HS-27A (cell line): ENCODE results near the gene KRTAP2-3.
"Not testable (repeated sequence)": the region's sequence is repeated elsewhere in the genome, so short reads cannot be mapped to it uniquely, and the experiment has no call there.

Experiments used
- DNase-seq: peaks from one replicate; pipeline ENCODE4 v3.0.0-alpha.2; 2012; ENCODE audit warnings: low read depth, missing footprints

Gene KRTAP2-3, protein sequence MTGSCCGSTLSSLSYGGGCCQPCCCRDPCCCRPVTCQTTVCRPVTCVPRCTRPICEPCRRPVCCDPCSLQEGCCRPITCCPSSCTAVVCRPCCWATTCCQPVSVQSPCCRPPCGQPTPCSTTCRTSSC

DNA sequence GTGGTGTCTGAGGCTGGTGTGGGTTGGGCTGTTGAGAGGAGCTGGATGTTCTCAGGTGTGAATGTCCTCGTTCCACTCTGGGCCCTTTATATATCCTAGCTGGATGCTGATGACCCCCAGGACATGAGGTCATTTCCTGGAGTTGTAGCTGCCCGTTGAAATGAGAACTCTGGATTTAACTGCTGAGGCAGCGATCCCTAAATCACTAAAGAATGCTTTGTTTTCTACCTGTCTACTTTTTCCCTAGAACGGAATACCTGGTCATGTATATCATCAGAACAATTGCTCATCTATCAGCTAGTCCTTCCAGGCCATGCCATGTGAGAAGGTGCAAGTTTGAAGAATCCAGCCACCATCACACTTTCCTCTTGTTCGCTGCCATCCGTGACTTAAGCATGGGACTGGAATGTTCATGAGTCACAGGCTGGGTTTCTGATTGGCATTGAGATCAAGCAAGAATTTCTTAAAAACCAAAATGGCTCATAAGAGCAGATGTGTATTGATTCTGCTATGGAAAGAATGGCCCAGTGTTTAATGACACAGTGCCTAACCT lies at the start of gene KRTAP2-3:
Gene KRTAP2-3 (minus strand): TSS at position 63 of the 553 bp plus-strand sequence. CDS start 64 bp downstream, outside the sequence.
- peak; percentile 88 for DNase-seq

DNA sequence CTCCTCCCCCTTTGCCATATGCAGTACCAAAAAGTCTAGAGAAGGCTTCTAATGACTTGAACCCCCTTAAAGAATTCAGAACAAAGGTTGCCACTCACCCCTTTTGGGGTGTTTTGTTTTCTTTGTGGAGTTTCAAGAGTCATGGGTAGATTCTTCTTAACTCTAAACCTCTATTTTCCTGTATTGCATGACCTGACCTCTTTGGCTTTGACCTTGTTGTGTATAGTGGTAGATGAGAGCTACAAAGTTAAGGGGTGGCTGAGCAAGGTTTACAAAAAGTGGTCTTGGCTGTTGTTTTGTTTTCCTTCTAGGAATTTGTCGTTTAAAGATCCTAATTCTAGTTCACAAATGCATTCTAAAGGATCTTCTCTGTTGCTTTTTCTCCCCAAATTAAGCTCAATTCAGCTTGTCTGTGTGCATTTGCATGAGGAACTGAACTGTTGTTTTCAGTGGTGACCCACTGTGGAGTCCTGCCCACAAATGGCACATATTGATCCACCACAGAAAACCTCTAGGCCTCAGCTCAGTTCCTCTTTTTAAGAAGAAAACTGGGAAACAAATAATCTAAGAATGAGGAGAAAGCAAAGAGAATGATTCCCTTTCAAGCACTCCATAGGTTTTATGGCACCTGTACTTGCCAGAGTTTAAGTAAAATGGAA lies 48.9 kb upstream of the KRTAP2-3 start:
- DNase-seq, result not testable (repeated sequence)

DNA sequence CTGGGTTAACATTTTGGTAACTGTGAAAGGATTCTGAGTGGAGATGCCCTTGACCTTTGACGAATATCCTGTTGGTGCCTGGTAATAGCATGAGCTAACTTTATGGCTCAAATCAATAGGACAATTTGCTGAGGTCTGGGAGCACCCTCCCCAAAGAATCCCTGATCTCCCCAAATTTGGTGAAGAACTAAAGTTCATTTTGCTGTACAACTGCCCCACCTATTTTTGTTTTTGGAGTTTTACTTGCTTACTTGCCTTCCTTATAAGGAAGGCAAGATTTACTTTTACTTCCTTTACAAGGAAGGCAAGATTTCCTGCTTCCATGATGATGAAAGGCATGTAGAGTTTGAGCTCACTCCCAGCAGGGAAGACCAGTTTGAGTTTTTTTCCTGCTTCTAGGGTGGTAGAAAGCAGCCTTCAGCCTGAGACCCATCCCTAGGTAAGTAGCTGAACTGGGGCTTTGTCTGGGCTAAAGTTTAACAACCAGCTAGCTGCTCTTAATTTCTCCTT lies 48.1 kb upstream of the KRTAP2-3 start:
- DNase-seq, result no peak

DNA sequence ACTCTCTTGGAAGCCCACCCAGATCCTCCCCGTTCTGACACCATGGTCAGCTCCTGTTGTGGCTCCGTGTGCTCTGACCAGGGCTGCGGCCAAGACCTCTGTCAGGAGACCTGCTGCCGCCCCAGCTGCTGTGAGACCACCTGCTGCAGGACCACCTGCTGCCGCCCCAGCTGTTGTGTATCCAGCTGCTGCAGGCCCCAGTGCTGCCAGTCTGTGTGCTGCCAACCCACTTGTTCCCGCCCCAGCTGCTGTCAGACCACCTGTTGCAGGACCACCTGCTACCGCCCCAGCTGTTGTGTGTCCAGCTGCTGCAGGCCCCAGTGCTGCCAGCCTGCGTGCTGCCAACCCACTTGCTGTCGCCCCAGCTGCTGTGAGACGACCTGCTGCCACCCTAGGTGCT lies 45.4 kb upstream of the KRTAP2-3 start, which contains the start of gene KRTAP4-9:
Gene KRTAP4-9 (plus strand): TSS at position 43 of the 400 bp plus-strand sequence. CDS start 0 bp downstream, at position 43.
- not testable (repeated sequence) for DNase-seq

DNA sequence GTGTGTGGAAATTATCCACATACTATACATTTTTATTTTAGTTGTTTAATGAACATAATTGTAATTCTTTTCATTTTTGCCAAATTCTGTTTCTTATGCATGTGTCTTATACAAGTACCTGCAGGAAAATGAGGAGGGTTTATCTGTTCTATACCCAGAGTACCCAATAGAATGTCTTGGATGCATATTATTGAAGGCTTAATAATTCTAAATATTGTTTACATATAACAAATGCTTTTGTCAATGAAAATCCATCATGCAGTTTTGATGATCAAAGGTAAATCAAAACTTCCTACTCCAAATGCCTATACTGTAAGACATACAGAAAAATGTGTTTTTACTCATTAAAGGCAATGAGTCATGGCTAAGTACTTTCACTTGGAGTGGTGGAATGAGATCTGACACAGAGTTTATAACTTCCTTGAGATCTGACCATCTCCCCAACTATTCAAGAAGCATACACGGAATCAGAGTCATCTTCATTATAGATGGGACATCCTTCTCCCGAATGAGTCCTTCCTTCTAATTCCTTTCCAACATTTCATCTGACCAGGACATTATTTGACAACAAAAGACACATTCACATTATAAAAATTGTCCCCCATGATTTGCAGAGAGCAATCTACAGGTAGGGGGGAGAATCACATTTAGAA lies 44.6 kb upstream of the KRTAP2-3 start:
- not testable (repeated sequence) for DNase-seq

DNA sequence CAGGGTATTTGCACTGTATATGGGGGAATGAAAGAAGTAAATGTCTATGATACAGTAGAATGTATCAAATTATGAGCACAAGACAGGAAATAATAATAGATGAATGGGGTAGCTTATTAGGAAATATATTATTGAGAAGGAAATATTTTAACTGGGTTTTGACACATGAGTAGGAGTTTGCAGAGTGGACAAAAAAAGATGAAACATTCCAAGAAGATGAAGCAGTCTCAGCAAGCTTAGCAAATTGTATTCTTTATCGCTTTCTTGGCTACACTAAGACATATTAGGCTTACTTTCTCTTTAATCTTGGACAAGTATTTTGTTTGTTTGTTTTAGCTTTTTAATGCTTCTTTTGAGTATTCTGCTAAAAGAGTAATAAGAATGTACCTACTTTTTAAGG lies 44.0 kb upstream of the KRTAP2-3 start:
- DNase-seq, result no peak

DNA sequence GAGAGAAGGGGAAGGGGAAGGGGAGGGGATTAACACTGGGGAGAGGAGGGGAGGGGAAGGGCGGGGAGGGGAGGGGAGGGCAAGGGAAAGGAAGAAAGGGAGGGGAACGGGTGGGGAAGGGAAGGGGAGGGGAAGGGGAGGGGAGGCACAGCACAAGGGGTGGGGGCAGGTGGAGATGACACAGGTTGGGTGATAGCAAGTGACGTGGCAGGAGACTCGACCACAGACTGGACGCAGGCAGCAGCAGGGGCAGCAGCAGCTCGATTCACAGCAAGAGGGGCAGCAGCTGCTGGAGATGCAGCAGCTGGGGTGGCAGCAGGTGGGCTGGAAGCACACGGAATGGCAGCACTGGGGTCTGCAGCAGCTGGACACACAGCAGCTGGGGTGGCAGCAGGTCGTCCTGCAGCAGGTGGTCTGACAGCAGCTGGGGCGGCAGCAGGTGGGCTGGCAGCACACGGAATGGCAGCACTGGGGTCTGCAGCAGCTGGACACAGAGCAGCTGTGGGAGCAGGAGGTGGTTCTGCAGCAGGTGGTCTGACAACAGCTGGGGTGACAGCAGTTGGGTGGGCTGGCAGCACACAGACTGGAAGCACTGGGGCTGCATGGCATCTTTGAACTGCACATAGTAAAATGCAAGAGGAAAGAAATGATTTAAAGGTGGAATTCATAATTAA lies 41.8 kb upstream of the KRTAP2-3 start, which contains the start of gene KRTAP4-16:
Gene KRTAP4-16 (minus strand): TSS at position 624 of the 674 bp plus-strand sequence. CDS start 0 bp downstream, at position 624.
- DNase-seq, result no peak

DNA sequence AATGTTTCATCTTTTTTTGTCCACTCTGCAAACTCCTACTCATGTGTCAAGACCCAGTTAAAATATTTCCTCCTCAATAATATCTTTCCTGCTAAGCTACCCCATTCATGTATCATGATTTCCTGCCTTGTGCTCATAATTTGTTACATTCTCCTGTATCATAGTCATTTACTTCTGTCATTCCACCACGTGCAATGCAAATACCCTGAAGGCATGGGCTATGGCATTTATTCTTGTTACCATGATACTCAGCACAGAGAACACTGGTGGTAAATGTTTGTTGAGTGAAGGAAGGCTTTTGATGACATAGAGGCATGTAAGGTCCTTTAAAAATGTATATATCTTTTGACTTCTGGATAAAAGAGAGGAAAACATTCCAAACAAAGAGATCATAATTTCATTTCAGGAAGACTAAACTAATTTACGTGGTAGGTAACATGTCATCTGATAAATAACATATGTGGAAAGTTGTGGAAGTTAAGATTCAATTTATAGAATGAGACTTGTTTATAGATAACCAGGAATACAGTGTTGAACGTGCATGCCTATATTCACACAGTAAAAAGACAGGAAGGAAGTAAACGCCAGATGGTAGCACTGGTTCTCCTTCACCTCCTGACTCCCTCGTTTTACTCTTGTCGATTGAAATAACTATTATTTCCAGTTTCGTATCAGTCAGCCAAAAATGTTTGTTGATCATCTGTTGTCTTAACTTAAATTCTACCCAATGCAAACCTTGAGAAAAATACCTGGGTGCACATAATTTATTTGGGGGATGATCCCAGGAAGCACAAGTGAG lies 40.0 kb upstream of the KRTAP2-3 start:
- DNase-seq, result not testable (repeated sequence)

DNA sequence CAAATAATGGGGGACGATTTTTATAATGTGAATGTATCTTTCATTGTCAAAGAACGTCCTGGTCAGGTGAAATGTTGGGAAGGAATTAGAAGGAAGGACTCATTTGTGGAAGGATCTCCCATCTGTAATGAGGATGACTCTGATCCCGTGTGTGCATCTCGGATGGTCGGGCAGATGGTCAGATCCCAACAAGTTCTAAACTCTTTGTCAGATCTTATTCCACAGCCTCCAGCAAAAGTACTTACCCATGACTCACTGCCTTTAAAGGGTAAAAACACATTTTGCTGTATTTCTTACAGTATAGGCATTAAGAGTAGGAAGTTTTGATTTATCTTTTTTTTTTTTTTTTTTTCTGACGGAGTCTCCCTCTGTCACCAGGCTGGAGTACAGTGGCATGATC lies 38.6 kb upstream of the KRTAP2-3 start:
- no peak for DNase-seq

DNA sequence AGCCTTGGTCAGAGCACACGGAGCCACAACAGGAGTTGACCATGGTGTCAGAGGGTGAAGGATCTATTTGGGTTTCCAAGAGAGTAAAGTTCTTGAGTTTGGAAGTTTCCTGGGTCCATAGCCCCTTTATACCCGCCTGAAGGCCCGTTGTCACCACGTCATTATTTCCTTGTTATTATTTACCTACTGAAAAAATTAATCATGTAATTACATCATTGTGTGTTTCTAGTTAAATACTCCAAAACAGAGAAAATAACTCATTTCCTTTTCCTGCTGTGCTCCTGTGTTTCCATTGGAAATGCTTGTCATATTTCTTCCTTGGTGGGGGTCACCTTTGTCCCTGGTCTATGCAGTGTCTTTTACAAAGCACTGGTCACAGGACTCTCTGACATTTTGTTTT lies 38.1 kb upstream of the KRTAP2-3 start, which contains the start of gene KRTAP4-8:
Gene KRTAP4-8 (minus strand): TSS at position 101 of the 400 bp plus-strand sequence. CDS start 58 bp downstream, at position 43.
- DNase-seq, result no peak

DNA sequence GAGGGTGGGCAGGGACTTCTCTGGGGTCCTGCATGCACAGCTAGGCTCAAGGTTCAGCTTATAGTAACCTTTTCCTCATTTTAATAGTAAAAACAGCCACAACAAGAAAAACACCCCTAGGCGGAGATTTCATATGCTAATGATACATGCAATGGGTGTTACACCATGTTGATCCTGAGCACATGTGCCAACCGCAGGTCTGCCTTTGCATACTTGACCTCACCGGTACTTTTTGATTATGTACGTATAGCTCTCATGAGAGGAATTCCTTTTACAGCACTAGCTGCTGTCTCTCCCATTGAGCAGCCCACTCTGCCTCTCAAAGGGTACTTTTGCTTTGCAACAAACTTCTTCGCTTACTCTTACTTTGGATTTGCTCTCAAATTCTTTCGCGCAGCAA lies 36.1 kb upstream of the KRTAP2-3 start:
- no peak for DNase-seq

DNA sequence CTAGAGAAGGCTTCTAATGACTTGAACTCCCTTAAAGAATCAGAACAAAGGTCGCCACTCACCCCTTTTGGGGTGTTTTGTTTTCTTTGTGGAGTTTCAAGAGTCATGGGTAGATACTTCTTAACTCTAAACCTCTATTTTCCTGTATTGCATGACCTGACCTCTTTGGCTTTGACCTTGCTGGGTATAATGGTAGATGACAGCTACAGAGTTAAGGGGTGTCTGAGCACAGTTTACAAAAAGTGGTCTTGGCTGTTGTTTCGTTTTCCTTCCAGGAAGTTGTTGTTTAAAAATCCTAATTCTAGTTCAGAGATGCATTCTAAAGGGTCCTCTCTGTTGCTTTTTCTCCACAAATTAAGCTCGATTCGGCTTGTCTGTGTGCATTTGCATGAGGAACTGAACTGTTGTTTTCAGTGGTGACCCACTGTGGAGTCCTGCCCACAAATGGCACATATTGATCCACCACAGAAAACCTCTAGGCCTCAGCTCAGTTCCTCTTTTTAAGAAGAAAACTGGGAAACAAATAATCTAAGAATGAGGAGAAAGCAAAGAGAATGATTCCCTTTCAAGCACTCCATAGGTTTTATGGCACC lies 28.9 kb upstream of the KRTAP2-3 start:
- DNase-seq, result not testable (repeated sequence)

DNA sequence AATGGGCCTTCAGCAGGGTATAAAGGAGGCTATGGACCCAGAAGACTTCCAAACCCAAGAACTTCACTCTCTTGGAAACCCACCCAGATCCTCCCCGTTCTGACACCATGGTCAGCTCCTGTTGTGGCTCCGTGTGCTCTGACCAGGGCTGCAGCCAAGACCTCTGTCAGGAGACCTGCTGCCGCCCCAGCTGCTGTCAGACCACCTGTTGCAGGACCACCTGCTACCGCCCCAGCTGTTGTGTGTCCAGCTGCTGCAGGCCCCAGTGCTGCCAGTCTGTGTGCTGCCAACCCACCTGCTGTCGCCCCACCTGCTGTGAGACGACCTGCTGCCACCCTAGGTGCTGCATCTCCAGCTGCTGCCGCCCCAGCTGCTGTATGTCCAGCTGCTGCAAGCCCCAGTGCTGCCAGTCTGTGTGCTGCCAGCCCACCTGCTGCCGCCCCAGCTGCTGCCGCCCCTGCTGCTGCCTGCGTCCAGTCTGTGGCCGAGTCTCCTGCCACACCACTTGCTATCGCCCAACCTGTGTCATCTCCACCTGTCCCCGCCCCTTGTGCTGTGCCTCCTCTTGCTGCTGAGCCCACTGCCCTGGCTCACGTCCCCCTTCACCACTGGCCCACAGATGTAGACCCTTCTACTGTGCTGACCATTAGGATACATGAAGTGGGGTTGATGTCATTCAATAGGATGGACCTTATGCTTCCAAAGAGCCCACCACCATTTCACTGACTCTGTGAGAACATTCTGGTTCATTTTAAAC lies 24.4 kb upstream of the KRTAP2-3 start, which contains the start of gene KRTAP4-7:
Gene KRTAP4-7 (plus strand): TSS at position 51 of the 757 bp plus-strand sequence. CDS start 57 bp downstream, at position 108.
- DNase-seq, result not testable (repeated sequence)

DNA sequence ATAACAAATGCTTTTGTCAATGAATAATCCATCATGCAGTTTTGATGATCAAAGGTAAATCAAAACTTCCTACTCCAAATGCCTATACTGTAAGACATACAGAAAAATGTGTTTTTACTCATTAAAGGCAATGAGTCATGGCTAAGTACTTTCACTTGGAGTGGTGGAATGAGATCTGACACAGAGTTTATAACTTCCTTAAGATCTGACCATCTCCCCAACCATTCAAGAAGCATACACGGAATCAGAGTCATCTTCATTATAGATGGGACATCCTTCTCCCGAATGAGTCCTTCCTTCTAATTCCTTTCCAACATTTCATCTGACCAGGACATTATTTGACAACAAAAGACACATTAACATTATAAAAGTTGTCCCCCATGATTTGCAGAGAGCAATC lies 23.5 kb upstream of the KRTAP2-3 start:
- not testable (repeated sequence) for DNase-seq

DNA sequence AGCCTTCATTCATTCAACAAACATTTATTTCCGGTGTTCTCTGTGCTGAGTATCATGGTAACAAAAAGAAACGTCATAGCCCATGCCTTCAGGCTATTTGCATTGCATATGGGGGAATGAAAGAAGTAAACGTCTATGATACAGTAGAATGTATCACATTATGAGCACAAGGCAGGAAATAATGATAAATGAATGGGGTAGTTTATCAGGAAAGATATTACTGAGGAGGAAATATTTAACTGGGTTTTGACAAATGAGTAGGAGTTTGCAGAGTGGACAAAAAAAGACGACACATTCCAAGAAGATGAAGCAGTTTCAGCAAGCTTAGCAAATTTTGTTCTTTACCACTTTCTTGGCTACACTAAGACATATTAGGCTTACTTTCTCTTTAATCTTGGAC lies 22.7 kb upstream of the KRTAP2-3 start:
- DNase-seq, result no peak

DNA sequence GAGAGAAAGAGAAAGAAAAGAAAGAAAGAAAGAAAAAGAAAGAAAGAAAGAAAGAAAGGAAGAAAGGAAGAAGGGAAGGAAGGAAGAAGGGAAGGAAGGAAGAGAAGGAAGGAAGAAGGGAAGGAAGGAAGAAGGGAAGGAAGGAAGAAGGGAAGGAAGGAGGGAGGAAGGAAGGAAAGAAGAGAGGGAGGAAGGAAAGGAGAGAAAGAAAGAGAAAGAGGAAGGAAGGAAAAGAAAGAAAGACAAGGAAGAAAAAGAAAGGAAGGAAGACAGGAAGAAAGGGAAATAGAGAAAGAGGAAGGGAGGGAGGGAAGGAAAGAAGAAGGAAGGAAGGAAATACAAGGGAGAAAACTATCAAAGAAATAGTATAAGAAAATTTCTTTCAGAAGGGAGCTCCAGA lies 16.9 kb upstream of the KRTAP2-3 start:
- DNase-seq, result no peak

DNA sequence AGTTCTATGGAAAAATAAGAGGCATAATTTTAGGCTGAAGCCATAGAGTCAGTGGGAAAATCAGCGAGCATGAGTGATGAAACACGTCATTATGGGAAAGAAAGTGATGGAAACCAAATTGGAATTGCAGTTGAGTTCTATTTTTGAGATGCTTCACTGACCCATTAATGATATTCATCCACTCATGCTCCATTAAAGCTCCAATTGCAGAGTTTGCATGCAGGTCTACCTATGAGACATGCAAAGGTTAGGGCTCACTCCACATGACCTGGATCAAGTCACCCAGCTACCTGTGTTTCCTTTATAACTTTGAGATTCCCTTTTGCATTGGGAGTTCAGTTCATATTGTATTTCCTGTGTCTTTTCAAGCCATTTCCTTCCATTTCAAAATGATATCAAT lies 13.8 kb upstream of the KRTAP2-3 start:
- DNase-seq, result no peak

DNA sequence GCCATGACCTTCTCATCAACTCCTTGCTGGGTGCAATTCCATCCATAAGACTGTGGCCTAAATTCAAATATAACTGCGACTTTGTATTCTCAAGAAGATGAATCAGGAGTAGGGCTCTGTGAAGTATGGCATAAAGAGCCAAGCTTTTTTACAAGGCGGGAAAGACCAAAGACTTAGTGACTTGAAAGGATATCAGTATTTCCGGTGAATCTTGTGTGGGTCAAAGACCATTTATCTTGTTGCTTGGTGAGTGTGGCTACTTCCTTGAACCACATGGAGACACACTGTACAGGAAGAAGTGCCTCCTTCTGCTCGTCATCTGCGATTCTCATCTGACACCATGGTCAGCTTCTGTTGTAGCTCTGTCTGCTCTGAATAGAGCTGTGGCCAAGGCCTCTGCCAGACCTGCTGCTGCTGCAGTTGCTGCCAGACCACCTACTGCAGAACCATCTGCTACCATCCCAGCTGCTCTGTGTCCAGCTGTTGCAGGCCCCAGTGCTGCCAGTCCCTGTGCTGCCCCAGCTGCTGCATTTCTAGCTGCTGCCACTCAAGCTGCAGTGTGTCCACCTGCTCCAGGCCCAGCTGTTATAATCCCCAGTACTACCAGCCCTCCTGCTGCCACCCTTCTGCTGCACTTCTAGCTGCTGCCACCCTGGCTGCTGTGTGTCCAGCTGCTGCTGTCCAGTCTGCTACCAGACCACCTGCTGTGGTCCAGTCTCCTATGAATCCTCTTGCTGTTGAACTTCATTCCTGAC lies 11.9 kb upstream of the KRTAP2-3 start:
- no peak for DNase-seq

DNA sequence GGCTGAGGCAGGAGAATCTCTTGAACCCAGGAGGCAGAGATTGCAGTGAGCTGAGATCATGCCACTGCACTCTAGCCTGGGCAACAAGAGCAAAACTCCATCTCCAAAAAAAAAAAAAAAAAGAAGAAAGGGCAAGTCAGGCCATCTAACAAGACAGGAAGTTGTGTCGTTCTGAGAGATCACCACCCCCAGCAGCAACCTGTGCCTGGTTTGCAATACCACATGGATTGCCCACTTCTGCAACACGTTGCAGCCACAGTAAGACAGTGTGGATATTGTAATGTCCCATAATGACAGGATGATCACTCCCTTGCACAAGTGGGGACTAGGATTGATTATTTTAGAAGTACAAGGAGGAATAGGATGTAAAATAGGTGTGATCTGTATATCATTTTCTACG lies 9.1 kb upstream of the KRTAP2-3 start:
- no peak for DNase-seq
